Caco-2 (cell line): ENCODE data around the gene TIGD1. TPM values are rescaled to one million over a fixed set of nuclear protein-coding genes. Genes with fewer than 3 reads are reported as not detected.

ENCODE experiments used
- BruUV-seq: library from RNA; stranded (reverse); fragments of 400-500 nt; replicated peaks from 2 replicates; lab custom pipeline; 2021; lab: Mats Ljungman, UMichigan
- CTCF ChIA-PET: fragments of 300-600 bp; sonication (Branson Sonifier 250); formaldehyde crosslinking; loops from one replicate; lab custom pipeline; 2022; ENCODE audit warnings: antibody characterized with exemption; lab: Charles Lee
- POLR2A ChIA-PET: fragments of 300-600 bp; sonication (Branson Sonifier 250); formaldehyde crosslinking; loops from one replicate; lab custom pipeline; 2022; ENCODE audit warnings: antibody characterized with exemption; lab: Charles Lee
- DNase-seq, 2 experiments: peaks; one replicate each; pipeline versions ENCODE4 v3.0.0 to v3.0.0-alpha.2; 2020 to 2022
- H3K27me3 ChIP-seq: replicated peaks from 2 replicates; pipeline ENCODE4 v1.6.0; 2011; ENCODE audit warnings: low read length; ENCODE audit not compliant: control insufficient read depth, insufficient read depth
- H3K36me3 ChIP-seq: 2 replicates; pipeline ENCODE4 v1.5.1; 2011; ENCODE audit warnings: low read length; ENCODE audit not compliant: control insufficient read depth, insufficient read depth
- H3K4me1 ChIP-seq: fragments of 250-450 bp; sonication (Bioruptor Pico); 2 replicates; pipeline ENCODE4 v1.5.1; 2020; ENCODE audit warnings: mild to moderate bottlenecking
- H3K4me3 ChIP-seq: 2 replicates; pipeline ENCODE4 v1.5.1; 2011; ENCODE audit warnings: low read depth, mild to moderate bottlenecking, control low read depth, low read length
- H3K9me3 ChIP-seq: fragments of 250-450 bp; sonication (Bioruptor Pico); 2 replicates; pipeline ENCODE4 v1.5.1; 2020; ENCODE audit warnings: mild to moderate bottlenecking, moderate library complexity
- H3K27ac Mint-ChIP-seq: one replicate; pipeline ENCODE4 v1.8.0; 2022; ENCODE audit warnings: mixed read lengths; ENCODE audit not compliant: unreplicated experiment
- H3K27me3 Mint-ChIP-seq: one replicate; pipeline ENCODE4 v1.8.0; 2022; ENCODE audit warnings: mixed read lengths; ENCODE audit not compliant: insufficient read depth, unreplicated experiment
- H3K36me3 Mint-ChIP-seq: one replicate; pipeline ENCODE4 v1.8.0; 2022; ENCODE audit warnings: mild to moderate bottlenecking, mixed read lengths; ENCODE audit not compliant: insufficient read depth, unreplicated experiment
- H3K4me1 Mint-ChIP-seq: one replicate; pipeline ENCODE4 v1.8.0; 2022; ENCODE audit warnings: low read depth, mixed read lengths; ENCODE audit not compliant: unreplicated experiment
- H3K4me3 Mint-ChIP-seq: one replicate; pipeline ENCODE4 v1.8.0; 2022; ENCODE audit warnings: mild to moderate bottlenecking, moderate library complexity, mixed read lengths; ENCODE audit not compliant: unreplicated experiment
- H3K9me3 Mint-ChIP-seq: one replicate; pipeline ENCODE4 v1.8.0; 2022; ENCODE audit warnings: mixed read lengths; ENCODE audit not compliant: unreplicated experiment
- intact Hi-C: fragments of 100-400 bp; cut with micrococcal nuclease; formaldehyde crosslinking; loops from one replicate; pipeline ENCODE4 v1.10.0; 2022; ENCODE audit not compliant: unreplicated experiment
- total RNA-seq: library from RNA; stranded (reverse); gene quantifications from 2 replicates; pipeline ENCODE4 v1.2.3, GENCODE V29; 2022
- TF ChIP-seq, protein P1 (sequence below), 2 experiments: fragments of 200-600 bp in 1 of 2; IDR thresholded peaks; 1 replicate in 1 of 2; 2 replicates in 1 of 2; pipeline versions ENCODE4 v1.5.1 to v1.8.0; 2011 to 2022; ENCODE audit warnings: antibody characterized with exemption in 1 of 2, control low read depth in 1 of 2, inconsistent platforms in 1 of 2, low read depth in 1 of 2, low read length in 1 of 2, mild to moderate bottlenecking in 1 of 2, moderate library complexity in 1 of 2; ENCODE audit not compliant: insufficient read depth in 1 of 2, severe bottlenecking in 1 of 2, unreplicated experiment in 1 of 2

The TIGD1 gene
- total RNA-seq, 1 experiment from 2014 or later: 4.4 TPM

DNA sequence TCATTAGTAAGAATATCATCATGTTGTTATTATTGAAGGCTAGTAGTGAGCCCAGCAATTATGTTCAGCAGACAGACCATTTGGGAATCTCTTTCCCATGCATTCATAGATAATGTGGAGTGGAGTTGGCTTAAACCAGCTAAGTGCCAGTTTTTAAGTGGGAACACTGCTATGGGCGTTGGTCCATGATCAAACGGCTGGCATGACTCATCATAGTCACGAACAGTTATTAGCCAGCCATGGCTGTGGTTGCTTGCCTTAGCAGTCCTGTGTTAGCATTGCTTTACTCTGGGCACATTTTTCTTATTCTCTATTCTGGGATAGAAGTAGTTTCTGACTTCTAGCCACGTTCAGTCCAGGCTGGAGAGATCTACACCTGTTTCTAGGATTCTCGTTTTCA lies 17.8 kb upstream of the TIGD1 start:
- TF ChIP-seq, protein P1, sequence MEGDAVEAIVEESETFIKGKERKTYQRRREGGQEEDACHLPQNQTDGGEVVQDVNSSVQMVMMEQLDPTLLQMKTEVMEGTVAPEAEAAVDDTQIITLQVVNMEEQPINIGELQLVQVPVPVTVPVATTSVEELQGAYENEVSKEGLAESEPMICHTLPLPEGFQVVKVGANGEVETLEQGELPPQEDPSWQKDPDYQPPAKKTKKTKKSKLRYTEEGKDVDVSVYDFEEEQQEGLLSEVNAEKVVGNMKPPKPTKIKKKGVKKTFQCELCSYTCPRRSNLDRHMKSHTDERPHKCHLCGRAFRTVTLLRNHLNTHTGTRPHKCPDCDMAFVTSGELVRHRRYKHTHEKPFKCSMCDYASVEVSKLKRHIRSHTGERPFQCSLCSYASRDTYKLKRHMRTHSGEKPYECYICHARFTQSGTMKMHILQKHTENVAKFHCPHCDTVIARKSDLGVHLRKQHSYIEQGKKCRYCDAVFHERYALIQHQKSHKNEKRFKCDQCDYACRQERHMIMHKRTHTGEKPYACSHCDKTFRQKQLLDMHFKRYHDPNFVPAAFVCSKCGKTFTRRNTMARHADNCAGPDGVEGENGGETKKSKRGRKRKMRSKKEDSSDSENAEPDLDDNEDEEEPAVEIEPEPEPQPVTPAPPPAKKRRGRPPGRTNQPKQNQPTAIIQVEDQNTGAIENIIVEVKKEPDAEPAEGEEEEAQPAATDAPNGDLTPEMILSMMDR (IDR thresholded peaks at IDR 0.05; ENCODE audit: insufficient read depth in 1 of 2, low read depth in 1 of 2, low read length in 1 of 2, severe bottlenecking in 1 of 2, unreplicated experiment in 1 of 2): no peak
- DNase-seq: no peak
- no peaks in the 10 kb centered on the region for H3K9me3 Mint-ChIP-seq
- peaks cover 35% of the 10 kb centered on the region for H3K36me3 Mint-ChIP-seq
- H3K9me3 ChIP-seq: no peaks in the 10 kb centered on the region
- peaks cover 2% of the 10 kb centered on the region for H3K36me3 ChIP-seq
- no peaks in the 10 kb centered on the region for H3K4me1 ChIP-seq
- POLR2A ChIA-PET: no interaction called here
- H3K4me1 Mint-ChIP-seq: no peaks in the 10 kb centered on the region
- BruUV-seq: no TSS peak
- intact Hi-C loops: no loop called here
- CTCF ChIA-PET: no interaction called here
- no peaks in the 10 kb centered on the region for H3K27me3 ChIP-seq
- no peak overlapping the region for H3K4me3 Mint-ChIP-seq
- H3K27me3 Mint-ChIP-seq: no peaks in the 10 kb centered on the region
- no peak overlapping the region for H3K4me3 ChIP-seq
- no peak overlapping the region for H3K27ac Mint-ChIP-seq

DNA sequence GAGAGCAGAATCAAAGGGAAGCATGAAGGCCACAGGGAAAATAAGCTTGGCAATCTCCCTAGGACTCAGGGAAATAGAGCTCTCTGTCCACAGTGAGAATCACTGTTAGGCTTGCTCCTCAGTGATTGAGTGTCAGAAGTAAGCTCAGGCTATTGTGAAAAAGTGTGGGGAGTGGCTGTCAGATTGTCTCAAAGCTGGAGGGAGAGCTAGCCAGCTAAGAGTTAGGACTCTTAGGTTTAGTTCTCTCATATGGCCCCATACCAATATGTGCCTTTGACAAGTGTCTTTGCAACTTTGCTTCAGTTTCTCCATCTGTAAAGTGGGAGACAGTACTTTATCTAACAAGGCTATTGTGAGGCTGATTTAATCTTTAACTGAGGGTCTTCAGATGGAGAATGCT lies 17.4 kb upstream of the TIGD1 start:
- Histone ChIP-seq H3K36me3 (peaks cover 2% of the 10 kb centered on the region), H3K9me3 (no peaks in the 10 kb centered on the region), H3K4me1 (no peaks in the 10 kb centered on the region), H3K27me3 (no peaks in the 10 kb centered on the region), H3K4me3 (no peak overlapping the region)
- TF ChIP-seq, protein P1 (IDR thresholded peaks at IDR 0.05; ENCODE audit: insufficient read depth in 1 of 2, low read depth in 1 of 2, low read length in 1 of 2, severe bottlenecking in 1 of 2, unreplicated experiment in 1 of 2): no peak
- no peak overlapping the region for H3K4me3 Mint-ChIP-seq
- POLR2A ChIA-PET: no interaction called here
- H3K27ac Mint-ChIP-seq: no peak overlapping the region
- H3K27me3 Mint-ChIP-seq: no peaks in the 10 kb centered on the region
- DNase-seq: no peak
- CTCF ChIA-PET: no interaction called here
- H3K4me1 Mint-ChIP-seq: no peaks in the 10 kb centered on the region
- intact Hi-C loops: no loop called here
- peaks cover 35% of the 10 kb centered on the region for H3K36me3 Mint-ChIP-seq
- BruUV-seq: no TSS peak
- no peaks in the 10 kb centered on the region for H3K9me3 Mint-ChIP-seq

DNA sequence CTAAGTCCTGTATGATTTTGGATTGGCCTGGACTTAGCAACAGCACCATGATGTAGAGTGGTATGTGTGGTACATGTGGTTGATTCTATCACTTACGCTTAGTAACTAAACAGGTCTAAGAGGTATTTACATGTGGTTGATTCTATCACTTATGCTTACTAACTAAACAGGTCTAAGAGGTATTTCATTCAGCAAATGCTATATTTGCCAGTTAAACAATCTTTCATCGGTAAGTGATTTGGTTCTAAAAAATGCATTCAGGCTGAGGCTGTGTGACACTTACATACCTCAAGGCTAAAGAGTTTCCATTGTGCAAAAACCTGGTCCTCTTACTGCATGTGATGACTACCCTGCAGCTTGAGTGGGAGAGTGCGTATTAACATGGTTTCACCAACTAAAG lies 13.2 kb upstream of the TIGD1 start:
- Mint-ChIP-seq H3K4me3 (no peak overlapping the region), H3K9me3 (no peaks in the 10 kb centered on the region), H3K27ac (no peak overlapping the region), H3K27me3 (no peaks in the 10 kb centered on the region), H3K36me3 (peaks cover 39% of the 10 kb centered on the region), H3K4me1 (no peaks in the 10 kb centered on the region)
- Histone ChIP-seq H3K4me3 (no peak overlapping the region), H3K27me3 (no peaks in the 10 kb centered on the region), H3K4me1 (no peaks in the 10 kb centered on the region), H3K36me3 (no peaks in the 10 kb centered on the region; the same call in 1 of the 2 replicates), H3K9me3 (no peaks in the 10 kb centered on the region)
- BruUV-seq: no TSS peak
- intact Hi-C loops: no loop called here
- no peak for DNase-seq
- TF ChIP-seq, protein P1 (IDR thresholded peaks at IDR 0.05; ENCODE audit: insufficient read depth in 1 of 2, low read depth in 1 of 2, low read length in 1 of 2, severe bottlenecking in 1 of 2, unreplicated experiment in 1 of 2): no peak
- ChIA-PET POLR2A (no interaction called here), CTCF (no interaction called here)
